Suprapubic skin (tissue), 4 donors: ENCODE measurements around the gene BLVRB. TPM values are rescaled to one million over a fixed set of nuclear protein-coding genes. Genes with fewer than 3 reads are reported as not detected.

ENCODE experiments used
- DNase-seq, 2 donors: peaks; one replicate each; pipeline ENCODE4 v3.0.0-alpha.2; 2019; ENCODE audit warnings: low spot score in 2 of 2
- H3K27ac ChIP-seq: fragments of 200-600 bp; sonication (generic); one replicate; pipeline ENCODE4 v1.5.1; 2019
- H3K27me3 ChIP-seq: fragments of 200-600 bp; sonication (generic); one replicate; pipeline ENCODE4 v1.5.1; 2019
- H3K36me3 ChIP-seq: fragments of 200-600 bp; sonication (generic); one replicate; pipeline ENCODE4 v1.5.1; 2019
- H3K4me1 ChIP-seq: fragments of 200-600 bp; sonication (generic); one replicate; pipeline ENCODE4 v1.5.1; 2019
- H3K4me3 ChIP-seq: fragments of 200-600 bp; sonication (generic); one replicate; pipeline ENCODE4 v1.5.1; 2019; ENCODE audit warnings: mild to moderate bottlenecking
- H3K9me3 ChIP-seq: fragments of 200-600 bp; sonication (generic); one replicate; pipeline ENCODE4 v1.5.1; 2019
- CTCF ChIP-seq, 2 donors: fragments of 200-600 bp in 1 of 2; fragments of 450-650 bp in 1 of 2; sonication (generic) in 1 of 2; IDR thresholded peaks; one replicate each; pipeline ENCODE4 v1.5.1; 2016 to 2019; ENCODE audit warnings: antibody characterized with exemption in 2 of 2, mild to moderate bottlenecking in 1 of 2, moderate library complexity in 1 of 2
- EP300 ChIP-seq: sonication (generic); formaldehyde crosslinking; IDR thresholded peaks from one replicate; pipeline ENCODE4 v1.6.1; 2017; ENCODE audit warnings: antibody characterized with exemption
- POLR2A ChIP-seq, 2 donors: fragments of 450-650 bp; IDR thresholded peaks; one replicate each; pipeline ENCODE4 v1.6.1; 2017; ENCODE audit warnings: antibody characterized with exemption in 2 of 2, mild to moderate bottlenecking in 2 of 2, moderate library complexity in 2 of 2
- POLR2AphosphoS5 ChIP-seq, 3 donors: sonication (generic); formaldehyde crosslinking; IDR thresholded peaks; one replicate each; pipeline ENCODE4 v1.6.1; 2017; ENCODE audit warnings: antibody characterized with exemption in 3 of 3
- WGBS: methylation state at CpG from one replicate; pipeline ENCODE4 v1.1.5; 2018; 5-methylcytosine and 5-hydroxymethylcytosine counted together
- total RNA-seq, 4 donors: library from RNA; depleted of rRNA; stranded (reverse); fragments of >200 nt; gene quantifications; one replicate each; pipeline ENCODE4 v1.1.0, GENCODE V29; 2016

Gene BLVRB
- total RNA-seq, 4 donors from 2014 or later = 117 to 172 (median 142) TPM

GRCh38 chr19:40420766-40421765, 44.5 kb downstream of the BLVRB start:
- Histone ChIP-seq H3K4me3 (peak overlapping the region; percentile 64), H3K27ac (peak overlapping the region; percentile 97), H3K27me3 (no peaks in the 10 kb centered on the region), H3K36me3 (peaks cover 10% of the 10 kb centered on the region), H3K9me3 (no peaks in the 10 kb centered on the region), H3K4me1 (peaks cover 44% of the 10 kb centered on the region)
- peak; percentile 96 to 97 for DNase-seq
- WGBS = 4% methylated on average over 32 of the region's 56 CpGs
- TF ChIP-seq POLR2AphosphoS5 (IDR thresholded peaks at IDR 0.05) (peak in 2 of 3 donors; percentile 71 to 88), EP300 (no peak), CTCF (IDR thresholded peaks at IDR 0.05) (peak; percentile 91 to 94), POLR2A (IDR thresholded peaks at IDR 0.05) (peak in 1 of 2 donors; percentile 67)

DNA sequence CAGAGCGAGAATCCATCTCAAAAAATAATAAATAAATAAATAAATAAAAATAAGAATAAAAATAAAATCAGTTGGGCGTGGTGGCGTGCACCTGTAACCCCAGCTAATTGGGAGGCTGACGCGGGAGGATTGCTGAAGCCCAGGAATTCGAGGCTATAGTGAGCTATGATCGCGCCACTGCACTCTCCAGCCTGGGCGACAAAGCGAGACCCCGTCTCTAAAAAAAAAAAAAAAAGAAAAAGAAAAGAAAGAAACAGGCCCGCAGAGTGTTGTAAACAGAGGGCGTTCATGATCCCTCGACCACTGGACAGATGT, 45.1 kb downstream of the BLVRB start:
- H3K27ac ChIP-seq = peak overlapping the region; percentile 97
- peaks cover 43% of the 10 kb centered on the region for H3K4me1 ChIP-seq
- peaks cover 10% of the 10 kb centered on the region for H3K36me3 ChIP-seq
- DNase-seq = no peak
- no peaks in the 10 kb centered on the region for H3K27me3 ChIP-seq
- WGBS = 54% methylated on average over 14 of the region's 14 CpGs
- H3K9me3 ChIP-seq = no peaks in the 10 kb centered on the region
- no peak for TF ChIP-seq POLR2AphosphoS5 (IDR thresholded peaks at IDR 0.05)
- TF ChIP-seq EP300 = no peak
- TF ChIP-seq CTCF (IDR thresholded peaks at IDR 0.05) = no peak
- TF ChIP-seq POLR2A (IDR thresholded peaks at IDR 0.05) = no peak
- peak overlapping the region; percentile 64 for H3K4me3 ChIP-seq

- Histone ChIP-seq H3K4me1 (peaks cover 44% of the 10 kb centered on the region), H3K4me3 (no peak overlapping the region), H3K36me3 (peaks cover 10% of the 10 kb centered on the region), H3K9me3 (no peaks in the 10 kb centered on the region), H3K27me3 (no peaks in the 10 kb centered on the region), H3K27ac (no peak overlapping the region)
- TF ChIP-seq POLR2A (IDR thresholded peaks at IDR 0.05) (no peak), EP300 (no peak), POLR2AphosphoS5 (IDR thresholded peaks at IDR 0.05) (no peak), CTCF (IDR thresholded peaks at IDR 0.05) (no peak)
- WGBS = 94% methylated on average over 5 of the region's 5 CpGs
- no peak for DNase-seq
These were observed 45.8 kb downstream of the BLVRB start for GRCh38 chr19:40419780-40420179.

DNA sequence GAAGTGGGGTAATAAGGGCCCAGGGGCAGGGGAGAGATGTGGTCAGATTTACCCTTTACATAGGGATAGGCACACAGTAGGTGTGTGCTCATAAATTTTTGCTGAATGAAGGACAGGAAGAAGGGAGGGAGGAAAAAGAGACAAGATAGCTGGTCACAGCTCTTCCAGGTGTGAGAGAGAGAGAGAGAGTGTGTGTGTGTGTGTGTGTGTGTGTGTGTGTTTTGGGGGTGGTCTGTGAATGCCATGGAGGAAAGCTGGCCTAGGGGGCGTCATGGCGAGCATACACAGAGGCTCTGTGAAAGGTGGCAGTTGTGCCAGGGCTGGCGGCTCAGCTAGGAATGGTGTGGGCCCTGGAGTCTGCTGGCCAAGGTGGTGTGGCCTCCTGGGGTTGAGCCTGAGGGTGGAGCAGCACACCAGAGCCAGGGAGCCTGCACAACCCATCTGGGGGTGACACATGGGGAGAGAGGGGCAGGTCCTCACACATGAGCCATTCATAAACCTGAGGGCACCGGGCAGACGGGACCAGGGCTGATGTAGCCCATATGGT, 46.4 kb downstream of the BLVRB start:
- Histone ChIP-seq H3K9me3 (no peaks in the 10 kb centered on the region), H3K27ac (no peak overlapping the region), H3K4me1 (peaks cover 40% of the 10 kb centered on the region), H3K27me3 (no peaks in the 10 kb centered on the region), H3K36me3 (peaks cover 10% of the 10 kb centered on the region), H3K4me3 (no peak overlapping the region)
- TF ChIP-seq CTCF (IDR thresholded peaks at IDR 0.05) (no peak), POLR2A (IDR thresholded peaks at IDR 0.05) (no peak), EP300 (no peak), POLR2AphosphoS5 (IDR thresholded peaks at IDR 0.05) (no peak)
- no peak for DNase-seq
- 57% methylated on average over 4 of the region's 5 CpGs for WGBS

DNA sequence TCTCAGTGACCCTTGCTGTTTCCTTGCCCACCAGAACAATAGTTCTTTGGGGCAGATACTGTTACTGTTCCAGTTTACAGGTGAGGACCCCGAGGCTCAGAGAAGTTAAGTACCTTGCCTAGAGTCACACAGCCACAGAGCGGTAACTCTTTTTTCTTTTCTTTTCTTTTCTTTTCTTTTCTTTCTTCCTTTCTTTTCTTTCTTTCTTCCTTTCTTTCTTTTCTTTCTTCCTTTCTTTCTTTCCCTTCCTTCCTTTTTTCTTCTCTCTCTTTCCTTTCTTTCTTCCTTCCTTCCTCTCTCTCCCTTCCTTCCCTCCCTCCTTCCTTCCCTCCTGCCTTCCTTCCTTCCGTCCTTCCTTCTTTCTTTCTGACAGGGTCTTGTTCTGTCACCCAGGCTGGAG, 47.5 kb downstream of the BLVRB start:
- Histone ChIP-seq H3K36me3 (peaks cover 8% of the 10 kb centered on the region), H3K27me3 (no peaks in the 10 kb centered on the region), H3K27ac (peak overlapping the region; percentile 57), H3K4me1 (peaks cover 37% of the 10 kb centered on the region), H3K4me3 (no peak overlapping the region), H3K9me3 (no peaks in the 10 kb centered on the region)
- 94% methylated on average over 3 of the region's 3 CpGs for WGBS
- no peak for TF ChIP-seq POLR2AphosphoS5 (IDR thresholded peaks at IDR 0.05)
- no peak for TF ChIP-seq CTCF (IDR thresholded peaks at IDR 0.05)
- no peak for TF ChIP-seq EP300
- no peak for TF ChIP-seq POLR2A (IDR thresholded peaks at IDR 0.05)
- no peak for DNase-seq
